Measurements from ENCODE around the gene PEX12.
A peak's percentile ranks its signal among the peaks of the same experiment; 100 is the strongest.

PEX12 gene

GRCh38 chr17:35596530-35597233 is 18.3 kb upstream of the PEX12 start:
- TF ChIP-seq GABPA (IDR thresholded peaks at IDR 0.05; ENCODE audit: low read depth) (no peak), REST (IDR thresholded peaks at IDR 0.05; ENCODE audit: insufficient replicate concordance, low read depth) (no peak), SPI1 (IDR thresholded peaks at IDR 0.05; ENCODE audit: borderline replicate concordance, low read depth) (no peak), POLR2AphosphoS5 (IDR thresholded peaks at IDR 0.05; ENCODE audit: low read depth) (no peak), CTCF (IDR thresholded peaks at IDR 0.05; ENCODE audit: insufficient read depth, low read length) (no peak)
- Histone ChIP-seq H3K27me3 (ENCODE audit: insufficient read depth, poor library complexity, severe bottlenecking) (no peaks in the 10 kb centered on the region), H3K4me3 (replicated peaks; ENCODE audit: insufficient read depth, low read length) (no peak overlapping the region), H3K27ac (replicated peaks) (no peak overlapping the region)
- DNase-seq (ENCODE audit: low read depth in 1 of 2, low spot score in 1 of 2) = no peak

GRCh38 chr17:35596072-35596471 is 17.7 kb upstream of the PEX12 start:
- TF ChIP-seq REST (IDR thresholded peaks at IDR 0.05; ENCODE audit: insufficient replicate concordance, low read depth) = no peak
- no peak for TF ChIP-seq GABPA (IDR thresholded peaks at IDR 0.05; ENCODE audit: low read depth)
- TF ChIP-seq POLR2AphosphoS5 (IDR thresholded peaks at IDR 0.05; ENCODE audit: low read depth) = no peak
- TF ChIP-seq CTCF (IDR thresholded peaks at IDR 0.05; ENCODE audit: insufficient read depth, low read length) = no peak
- no peak for TF ChIP-seq SPI1 (IDR thresholded peaks at IDR 0.05; ENCODE audit: borderline replicate concordance, low read depth)
- Histone ChIP-seq H3K27ac (replicated peaks) (no peak overlapping the region), H3K4me3 (replicated peaks; ENCODE audit: insufficient read depth, low read length) (no peak overlapping the region), H3K27me3 (ENCODE audit: insufficient read depth, poor library complexity, severe bottlenecking) (no peaks in the 10 kb centered on the region)
- no peak for DNase-seq (ENCODE audit: low read depth in 1 of 2, low spot score in 1 of 2)

GRCh38 chr17:35588196-35588920 is 10.0 kb upstream of the PEX12 start:
- DNase-seq (ENCODE audit: low read depth in 1 of 2, low spot score in 1 of 2) = peak; percentile 12 to 25
- Histone ChIP-seq H3K27me3 (ENCODE audit: insufficient read depth, poor library complexity, severe bottlenecking) (no peaks in the 10 kb centered on the region), H3K27ac (replicated peaks) (peak overlapping the region; percentile 35; the same call in 1 of the 2 replicates), H3K4me3 (replicated peaks; ENCODE audit: insufficient read depth, low read length) (peak overlapping the region; percentile 84)
- TF ChIP-seq SPI1 (IDR thresholded peaks at IDR 0.05; ENCODE audit: borderline replicate concordance, low read depth) (no peak), POLR2AphosphoS5 (IDR thresholded peaks at IDR 0.05; ENCODE audit: low read depth) (no peak), REST (IDR thresholded peaks at IDR 0.05; ENCODE audit: insufficient replicate concordance, low read depth) (no peak), CTCF (IDR thresholded peaks at IDR 0.05; ENCODE audit: insufficient read depth, low read length) (no peak), GABPA (IDR thresholded peaks at IDR 0.05; ENCODE audit: low read depth) (no peak)
